HG02571 (cell line): ENCODE results near the gene PDGFB.

ENCODE experiments used
- ATAC-seq: cut with Tn5 transposase; IDR thresholded peaks from one replicate; pipeline ENCODE4 v1.9.1; 2021; ENCODE audit warnings: mild to moderate bottlenecking, moderate library complexity; ENCODE audit not compliant: unreplicated experiment

PDGFB gene

GRCh38 chr22:39254789-39255298, 10.1 kb upstream of the PDGFB start:
- ATAC-seq: no peak

- no peak for ATAC-seq
Observed at GRCh38 chr22:39254122-39254521, 9.3 kb upstream of the PDGFB start.

GRCh38 chr22:39253435-39254070, 8.8 kb upstream of the PDGFB start:
- ATAC-seq: no peak

GRCh38 chr22:39252461-39253434, 8.0 kb upstream of the PDGFB start:
- ATAC-seq: no peak

GRCh38 chr22:39251762-39252460, 7.1 kb upstream of the PDGFB start:
- ATAC-seq: no peak

GRCh38 chr22:39250838-39251237, 6.1 kb upstream of the PDGFB start:
- no peak for ATAC-seq

- no peak for ATAC-seq
Observed at GRCh38 chr22:39250131-39250530, 5.3 kb upstream of the PDGFB start.

GRCh38 chr22:39249086-39249704, 4.4 kb upstream of the PDGFB start:
- ATAC-seq: no peak

- ATAC-seq: no peak
Observed at GRCh38 chr22:39248254-39248653, 3.5 kb upstream of the PDGFB start.

GRCh38 chr22:39247361-39247760, 2.6 kb upstream of the PDGFB start:
- ATAC-seq: no peak

- no peak for ATAC-seq
Observed at GRCh38 chr22:39246690-39247332, 2.0 kb upstream of the PDGFB start.

- no peak for ATAC-seq
Observed at GRCh38 chr22:39246217-39246616, 1.4 kb upstream of the PDGFB start.

GRCh38 chr22:39245130-39246039, 603 bp upstream of the PDGFB start:
- ATAC-seq: no peak

- ATAC-seq: no peak
Observed at GRCh38 chr22:39244136-39244495, 666 bp downstream of the PDGFB start.

GRCh38 chr22:39243439-39244135, 1.2 kb downstream of the PDGFB start:
- ATAC-seq: no peak

GRCh38 chr22:39242595-39243438, 2.0 kb downstream of the PDGFB start:
- ATAC-seq: no peak

GRCh38 chr22:39241794-39242594, 2.8 kb downstream of the PDGFB start:
- ATAC-seq: no peak
